Stimulated activated CD4-positive, alpha-beta T cell treated with anti-CD3 and anti-CD28 coated beads, Interleukin-1b, Interleukin-23, amount 100 ng/mL, for 4 hours (primary cell): ENCODE measurements around the gene KIR2DL4.
"Not testable (repeated sequence)": the region's sequence is repeated elsewhere in the genome, so short reads cannot be mapped to it uniquely, and the experiment has no call there.

Experiments
- DNase-seq, 2 donors: peaks; one replicate each; pipeline ENCODE4 v3.0.0-alpha.2; 2020; ENCODE audit warnings: low read depth in 2 of 2

KIR2DL4 gene

DNA sequence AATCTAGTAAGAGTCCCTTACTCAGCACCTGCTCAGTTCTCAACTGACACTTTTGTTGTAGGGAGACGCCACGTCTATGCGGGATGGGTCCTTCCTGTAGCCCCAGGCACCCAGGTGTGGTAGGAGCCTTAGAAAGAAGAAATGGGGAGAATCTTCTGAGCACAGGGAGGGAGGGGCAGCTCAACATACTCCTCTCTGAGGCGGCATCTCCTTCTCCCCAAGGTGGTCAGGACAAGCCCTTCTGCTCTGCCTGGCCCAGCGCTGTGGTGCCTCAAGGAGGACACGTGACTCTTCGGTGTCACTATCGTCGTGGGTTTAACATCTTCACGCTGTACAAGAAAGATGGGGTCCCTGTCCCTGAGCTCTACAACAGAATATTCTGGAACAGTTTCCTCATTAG is 1.2 kb downstream of the KIR2DL4 start:
- no peak for DNase-seq

DNA sequence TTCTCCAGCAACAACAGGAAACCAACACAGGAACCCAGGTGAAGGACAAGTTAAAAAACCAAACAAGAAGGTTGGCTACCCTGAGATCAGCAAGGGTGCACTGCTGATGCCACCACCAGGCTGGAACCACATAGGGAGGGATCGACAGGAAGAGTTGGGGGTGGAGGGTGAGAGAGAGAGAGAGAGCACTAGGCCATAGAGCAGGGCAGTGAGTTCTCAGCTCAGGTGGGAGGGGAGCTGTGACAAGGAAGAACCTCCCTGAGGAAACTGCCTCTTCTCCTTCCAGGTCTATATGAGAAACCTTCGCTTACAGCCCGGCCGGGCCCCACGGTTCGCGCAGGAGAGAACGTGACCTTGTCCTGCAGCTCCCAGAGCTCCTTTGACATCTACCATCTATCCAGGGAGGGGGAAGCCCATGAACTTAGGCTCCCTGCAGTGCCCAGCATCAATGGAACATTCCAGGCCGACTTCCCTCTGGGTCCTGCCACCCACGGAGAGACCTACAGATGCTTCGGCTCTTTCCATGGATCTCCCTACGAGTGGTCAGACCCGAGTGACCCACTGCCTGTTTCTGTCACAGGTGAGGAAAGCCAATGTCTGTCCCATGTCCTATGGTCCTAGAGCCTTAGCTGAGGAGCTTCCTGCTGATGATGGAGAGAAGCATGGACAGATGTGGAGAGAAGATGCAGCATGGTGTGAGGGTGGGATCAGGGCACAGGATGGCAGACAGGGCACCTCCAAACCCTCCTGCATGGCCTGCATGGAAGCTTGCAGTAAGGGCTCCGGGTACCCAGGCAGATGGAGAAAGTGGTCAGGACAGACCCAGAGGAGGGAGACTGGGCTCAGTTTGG is 2.5 kb downstream of the KIR2DL4 start:
- no peak for DNase-seq

DNA sequence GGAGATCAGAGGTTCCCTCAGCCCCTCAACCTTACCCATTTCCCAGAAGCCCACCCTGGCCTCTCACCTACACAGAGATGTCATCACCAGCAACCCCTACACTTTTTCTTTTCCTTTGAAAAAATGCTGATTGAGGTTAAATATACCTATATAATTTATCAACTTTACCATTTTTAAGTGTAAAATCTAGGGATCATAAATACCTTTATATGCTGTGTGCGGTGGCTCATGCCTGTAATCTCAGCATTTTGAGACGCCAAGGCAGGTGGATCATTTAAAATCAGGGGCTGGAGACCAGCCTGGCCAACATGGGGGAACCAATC is 3.1 kb downstream of the KIR2DL4 start:
- no peak for DNase-seq

DNA sequence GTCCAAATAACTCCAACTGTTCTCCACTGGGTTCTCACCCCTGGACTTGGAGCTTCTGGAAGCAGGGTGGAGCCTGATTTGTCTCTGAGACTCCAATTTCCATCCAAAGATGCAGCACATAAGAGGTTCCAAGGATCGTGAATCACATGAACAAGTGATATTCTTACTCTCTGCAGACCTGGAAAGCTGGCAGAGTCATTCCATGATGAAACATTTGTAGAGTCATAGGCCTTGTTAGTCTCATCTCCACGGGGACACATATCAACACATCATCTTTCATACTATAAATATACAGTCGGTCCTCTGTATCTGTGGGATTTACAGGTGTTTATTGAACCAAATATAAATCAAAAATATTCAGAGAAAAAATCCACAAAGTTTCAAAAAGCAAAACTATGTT is 11.2 kb downstream of the KIR2DL4 start:
- DNase-seq: not testable (repeated sequence)

DNA sequence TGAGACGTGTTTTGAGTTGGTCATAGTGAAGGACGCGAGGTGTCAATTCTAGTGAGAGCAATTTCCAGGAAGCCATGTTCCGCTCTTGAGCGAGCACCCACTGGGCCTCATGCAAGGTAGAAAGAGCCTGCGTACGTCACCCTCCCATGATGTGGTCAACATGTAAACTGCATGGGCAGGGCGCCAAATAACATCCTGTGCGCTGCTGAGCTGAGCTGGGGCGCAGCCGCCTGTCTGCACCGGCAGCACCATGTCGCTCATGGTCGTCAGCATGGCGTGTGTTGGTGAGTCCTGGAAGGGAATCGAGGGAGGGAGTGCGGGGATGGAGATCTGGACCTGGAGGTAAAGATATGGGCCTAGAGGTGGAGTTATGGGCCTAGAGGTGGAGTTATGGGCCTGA is 12.8 kb downstream of the KIR2DL4 start, which contains the start of gene KIR3DL1:
KIR3DL1 (plus strand) TSS at position 218 of the 400 bp plus-strand sequence.
- DNase-seq: not testable (repeated sequence)

DNA sequence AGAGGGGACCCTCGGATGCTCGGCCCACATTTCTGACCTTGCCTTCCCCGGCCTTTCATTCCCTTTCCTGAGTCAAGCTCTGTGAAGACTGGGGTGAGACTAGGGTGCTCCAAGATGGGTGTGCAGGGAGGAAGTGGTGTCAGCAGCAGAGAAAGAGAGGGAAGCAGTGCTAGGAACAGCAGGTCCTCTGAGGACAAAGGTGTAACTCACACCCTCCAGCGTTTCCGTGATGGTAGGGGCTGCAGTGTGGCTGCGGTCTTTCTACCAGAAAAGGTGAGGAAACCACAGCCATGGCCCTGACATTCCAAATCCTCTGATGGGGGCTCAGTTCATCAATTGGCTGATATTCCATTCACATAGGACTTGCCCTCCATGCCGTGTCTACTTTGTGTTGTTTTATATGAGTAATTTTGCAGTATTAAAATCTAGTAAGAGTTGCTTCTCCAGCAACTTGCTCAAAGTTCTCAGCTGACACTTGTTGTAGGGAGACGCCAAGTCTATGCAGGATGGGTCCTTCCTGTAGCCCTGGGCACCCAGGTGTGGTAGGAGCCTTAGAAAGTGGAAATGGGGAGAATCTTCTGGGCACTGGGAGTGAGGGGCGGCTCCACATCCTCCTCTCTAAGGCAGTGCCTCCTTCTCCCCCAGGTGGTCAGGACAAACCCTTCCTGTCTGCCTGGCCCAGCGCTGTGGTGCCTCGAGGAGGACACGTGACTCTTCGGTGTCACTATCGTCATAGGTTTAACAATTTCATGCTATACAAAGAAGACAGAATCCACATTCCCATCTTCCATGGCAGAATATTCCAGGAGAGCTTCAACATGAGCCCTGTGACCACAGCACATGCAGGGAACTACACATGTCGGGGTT is 14.5 kb downstream of the KIR2DL4 start:
- DNase-seq: no peak

DNA sequence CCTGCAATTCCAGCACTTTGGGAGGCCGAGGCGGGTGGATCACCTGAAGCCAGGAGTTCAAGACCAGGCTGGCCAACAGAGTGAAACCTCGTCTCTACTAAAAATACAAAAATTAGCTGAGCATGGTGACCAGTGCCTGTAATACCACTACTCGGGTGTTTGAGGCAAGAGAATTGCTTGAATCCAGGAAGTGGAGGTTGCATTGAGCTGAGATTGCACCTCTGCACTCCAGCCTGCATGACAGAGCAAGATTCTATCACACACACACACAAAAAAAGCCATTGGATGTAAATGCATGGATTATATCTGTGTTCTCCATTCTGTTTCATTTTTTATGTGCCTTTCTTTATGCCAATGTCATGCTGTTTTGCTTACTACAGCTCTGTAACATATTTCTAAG is 21.0 kb downstream of the KIR2DL4 start:
- DNase-seq: not testable (repeated sequence)

DNA sequence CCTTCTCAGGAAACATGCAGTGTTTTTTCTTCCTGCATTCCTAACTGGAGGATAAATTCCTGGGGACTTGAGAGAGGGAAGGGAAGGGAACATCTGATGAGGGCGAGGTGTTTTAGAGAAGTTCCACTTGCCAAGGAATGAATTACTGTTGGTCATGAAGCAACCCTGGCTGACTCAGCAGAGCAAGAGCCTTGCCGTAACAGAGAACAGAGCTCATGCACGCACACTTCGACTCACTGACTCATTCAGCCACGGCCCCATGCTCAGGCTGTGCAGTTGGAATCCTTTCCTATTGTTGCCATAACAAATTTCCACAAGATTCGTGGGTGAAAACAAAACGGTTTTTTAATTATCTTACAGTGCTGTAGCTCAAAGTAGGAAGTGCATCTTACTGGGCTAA is 21.9 kb downstream of the KIR2DL4 start:
- not testable (repeated sequence) for DNase-seq

DNA sequence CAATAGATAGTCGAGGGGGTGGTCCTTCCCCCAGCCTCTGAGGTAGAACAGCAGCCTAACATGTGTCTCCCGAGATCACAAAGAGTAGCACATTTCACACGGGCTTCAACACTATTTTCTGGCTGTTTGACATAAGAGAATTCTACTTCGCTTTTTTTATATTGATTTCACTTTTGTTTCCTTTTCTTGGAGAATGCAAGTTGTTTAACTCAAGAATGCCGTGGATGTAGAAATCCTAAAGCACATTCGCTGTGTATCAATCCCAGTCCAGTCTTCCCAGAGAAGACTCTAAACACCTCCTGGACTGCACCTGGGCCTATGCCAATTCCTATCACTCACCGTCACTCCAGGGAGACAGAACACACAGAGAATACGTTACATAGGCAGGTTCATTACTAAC is 24.7 kb downstream of the KIR2DL4 start:
- DNase-seq: not testable (repeated sequence)

DNA sequence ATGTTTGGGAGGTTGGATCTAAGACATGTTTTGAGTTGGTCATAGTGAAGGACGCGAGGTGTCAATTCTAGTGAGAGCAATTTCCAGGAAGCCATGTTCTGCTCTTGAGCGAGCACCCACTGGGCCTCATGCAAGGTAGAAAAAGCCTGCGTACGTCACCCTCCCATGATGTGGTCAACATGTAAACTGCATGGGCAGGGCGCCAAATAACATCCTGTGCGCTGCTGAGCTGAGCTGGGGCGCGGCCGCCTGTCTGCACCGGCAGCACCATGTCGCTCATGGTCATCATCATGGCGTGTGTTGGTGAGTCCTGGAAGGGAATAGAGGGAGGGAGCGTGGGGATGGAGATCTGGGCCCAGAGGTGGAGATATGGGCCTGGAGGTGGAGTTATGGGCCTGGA is 29.1 kb downstream of the KIR2DL4 start, which contains the start of gene KIR2DS4:
KIR2DS4 (plus strand) TSS at position 181 of the 400 bp plus-strand sequence.
- DNase-seq: not testable (repeated sequence)

DNA sequence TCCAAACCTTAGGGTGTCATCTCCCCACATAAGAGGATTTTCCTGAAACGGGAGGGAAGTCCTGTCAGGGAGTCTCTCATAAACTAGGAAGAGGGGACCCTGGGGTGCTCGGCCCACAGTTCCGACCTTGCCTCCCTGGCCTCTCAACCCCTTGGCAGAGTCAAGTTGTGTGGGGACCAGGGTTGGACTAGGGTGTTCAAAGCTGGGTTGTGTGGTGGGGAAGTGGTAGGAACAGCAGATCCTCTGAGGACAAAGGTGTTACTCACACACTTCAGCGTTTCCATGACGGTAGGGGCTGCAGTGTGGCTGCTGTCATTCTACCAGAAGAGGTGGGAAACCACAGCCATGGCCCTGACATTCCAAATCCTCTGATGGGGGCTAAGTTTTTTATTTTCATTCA is 31.7 kb downstream of the KIR2DL4 start:
- not testable (repeated sequence) for DNase-seq

DNA sequence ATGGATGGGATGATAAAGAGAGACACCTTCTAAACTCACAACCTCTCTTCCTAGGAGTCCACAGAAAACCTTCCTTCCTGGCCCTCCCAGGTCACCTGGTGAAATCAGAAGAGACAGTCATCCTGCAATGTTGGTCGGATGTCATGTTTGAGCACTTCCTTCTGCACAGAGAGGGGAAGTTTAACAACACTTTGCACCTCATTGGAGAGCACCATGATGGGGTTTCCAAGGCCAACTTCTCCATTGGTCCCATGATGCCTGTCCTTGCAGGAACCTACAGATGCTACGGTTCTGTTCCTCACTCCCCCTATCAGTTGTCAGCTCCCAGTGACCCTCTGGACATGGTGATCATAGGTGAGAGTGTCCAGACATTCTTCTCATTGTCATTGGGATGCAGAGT is 34.1 kb downstream of the KIR2DL4 start:
- not testable (repeated sequence) for DNase-seq

DNA sequence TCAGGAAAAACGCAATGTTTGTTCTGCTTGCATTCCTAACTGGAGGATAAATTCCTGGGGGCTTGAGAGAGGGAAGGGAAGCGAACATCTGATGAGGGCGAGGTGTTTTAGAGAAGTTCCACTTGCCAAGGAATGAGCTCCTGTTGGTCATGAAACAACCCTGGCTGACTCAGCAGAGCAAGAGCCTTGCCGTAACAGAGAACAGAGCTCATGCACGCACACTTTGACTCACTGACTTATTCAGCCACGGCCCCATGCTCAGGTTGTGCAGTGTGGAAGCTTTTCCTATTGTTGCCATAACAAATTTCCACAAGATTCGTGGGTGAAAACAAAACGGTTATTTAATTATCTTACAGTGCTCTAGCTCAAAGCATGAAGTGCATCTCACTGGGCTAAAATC is 39.8 kb downstream of the KIR2DL4 start:
- DNase-seq: not testable (repeated sequence)

DNA sequence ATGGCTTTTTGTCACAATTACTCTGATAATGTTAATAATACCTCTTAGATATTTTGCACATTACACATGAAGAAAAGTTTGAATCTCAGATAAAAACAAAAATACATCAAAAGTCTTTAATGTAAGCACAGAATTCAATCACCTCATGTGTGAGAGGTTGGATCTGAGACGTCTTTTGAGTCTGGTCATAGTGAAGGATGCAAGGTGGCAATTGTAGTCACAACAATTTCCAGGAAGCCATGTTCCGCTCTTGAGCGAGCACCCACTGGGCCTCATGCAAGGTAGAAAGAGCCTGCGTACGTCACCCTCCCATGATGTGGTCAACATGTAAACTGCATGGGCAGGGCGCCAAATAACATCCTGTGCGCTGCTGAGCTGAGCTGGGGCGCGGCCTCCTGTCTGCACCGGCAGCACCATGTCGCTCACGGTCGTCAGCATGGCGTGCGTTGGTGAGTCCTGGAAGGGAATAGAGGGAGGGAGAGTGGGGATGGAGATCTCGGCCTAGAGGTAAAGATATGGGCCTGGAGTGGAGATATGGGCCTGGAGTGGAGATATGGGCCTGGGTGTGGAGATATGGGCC is 46.7 kb downstream of the KIR2DL4 start, which contains the start of gene KIR3DL2:
KIR3DL2 (plus strand) TSS at position 383 of the 580 bp plus-strand sequence; CDS start at position 416, 33 bp downstream.
- DNase-seq: not testable (repeated sequence)

DNA sequence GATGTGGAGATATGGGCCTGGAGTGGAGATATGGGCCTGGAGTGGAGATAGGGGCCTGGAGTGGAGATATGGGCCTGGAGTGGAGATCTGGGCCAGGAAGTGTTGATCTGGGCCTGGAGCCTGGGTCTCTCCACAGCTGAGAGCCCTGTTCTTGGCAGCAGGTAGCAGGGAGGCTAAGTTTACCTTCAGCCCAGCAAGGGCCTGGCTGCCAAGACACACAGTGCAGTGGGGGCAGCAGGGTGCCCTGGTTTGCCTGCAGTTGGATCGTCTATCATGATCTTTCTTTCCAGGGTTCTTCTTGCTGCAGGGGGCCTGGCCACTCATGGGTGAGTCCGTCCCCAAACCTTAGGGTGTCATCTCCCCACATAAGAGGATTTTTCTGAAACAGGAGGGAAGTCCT is 47.5 kb downstream of the KIR2DL4 start:
- DNase-seq: no peak

DNA sequence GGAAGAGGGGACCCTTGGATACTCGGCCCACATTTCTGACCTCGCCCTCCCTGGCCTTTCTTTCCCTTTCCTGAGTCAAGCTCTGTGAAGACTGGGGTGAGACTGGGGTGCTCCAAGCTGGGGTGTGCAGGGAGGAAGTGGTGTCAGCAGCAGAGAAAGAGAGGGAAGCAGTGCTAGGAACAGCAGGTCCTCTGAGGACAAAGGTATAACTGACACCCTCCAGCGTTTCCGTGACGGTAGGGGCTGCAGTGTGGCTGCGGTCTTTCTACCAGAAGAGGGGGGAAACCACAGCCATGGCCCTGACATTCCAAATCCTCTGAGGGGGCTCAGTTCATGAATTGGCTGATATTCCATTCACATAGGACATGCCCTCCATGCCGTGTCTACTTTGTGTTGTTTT is 47.9 kb downstream of the KIR2DL4 start:
- no peak for DNase-seq

DNA sequence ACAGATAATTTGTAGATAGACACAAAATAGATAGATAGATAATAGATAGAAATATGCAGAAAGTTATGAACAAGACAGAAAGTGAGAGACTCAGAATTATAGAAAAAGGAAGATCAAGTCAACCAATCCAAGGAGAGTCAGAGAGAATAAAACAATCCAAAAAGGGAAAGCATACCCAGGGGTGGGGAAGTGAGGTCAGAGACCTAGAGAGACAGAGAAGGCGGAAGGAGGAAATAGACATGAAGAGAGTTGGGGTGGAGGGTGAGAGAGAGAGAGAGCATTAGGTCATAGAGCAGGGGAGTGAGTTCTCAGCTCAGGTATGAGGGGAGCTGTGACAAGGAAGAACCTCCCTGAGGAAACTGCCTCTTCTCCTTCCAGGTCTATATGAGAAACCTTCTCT is 51.8 kb downstream of the KIR2DL4 start:
- not testable (repeated sequence) for DNase-seq

DNA sequence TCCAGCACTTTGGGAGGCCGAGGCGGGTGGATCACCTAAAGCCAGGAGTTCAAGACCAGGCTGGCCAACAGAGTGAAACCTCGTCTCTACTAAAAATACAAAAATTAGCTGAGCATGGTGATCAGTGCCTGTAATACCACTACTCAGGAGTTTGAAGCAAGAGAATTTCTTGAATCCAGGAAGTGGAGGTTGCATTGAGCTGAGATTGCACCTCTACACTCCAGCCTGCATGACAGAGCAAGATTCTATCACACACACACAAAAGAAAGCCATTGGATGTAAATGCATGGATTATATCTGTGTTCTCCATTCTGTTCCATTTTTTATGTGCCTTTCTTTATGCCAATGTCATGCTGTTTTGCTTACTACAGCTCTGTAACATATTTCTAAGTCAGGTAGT is 55.1 kb downstream of the KIR2DL4 start:
- not testable (repeated sequence) for DNase-seq

DNA sequence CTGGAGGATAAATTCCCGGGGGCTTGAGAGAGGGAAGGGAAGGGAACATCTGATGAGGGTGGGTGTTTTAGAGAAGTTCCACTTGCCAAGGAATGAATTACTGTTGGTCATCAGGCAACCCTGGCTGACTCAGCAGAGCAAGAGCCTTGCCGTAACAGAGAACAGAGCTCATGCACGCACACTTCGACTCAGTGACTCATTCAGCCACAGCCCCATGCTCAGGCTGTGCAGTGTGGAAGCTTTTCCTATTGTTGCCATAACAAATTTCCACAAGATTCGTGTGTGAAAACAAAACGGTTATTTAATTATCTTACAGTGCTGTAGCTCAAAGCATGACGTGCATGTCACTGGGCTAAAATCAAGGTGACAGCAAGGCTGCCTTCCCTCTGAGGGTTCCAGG is 56.0 kb downstream of the KIR2DL4 start:
- DNase-seq: not testable (repeated sequence)

DNA sequence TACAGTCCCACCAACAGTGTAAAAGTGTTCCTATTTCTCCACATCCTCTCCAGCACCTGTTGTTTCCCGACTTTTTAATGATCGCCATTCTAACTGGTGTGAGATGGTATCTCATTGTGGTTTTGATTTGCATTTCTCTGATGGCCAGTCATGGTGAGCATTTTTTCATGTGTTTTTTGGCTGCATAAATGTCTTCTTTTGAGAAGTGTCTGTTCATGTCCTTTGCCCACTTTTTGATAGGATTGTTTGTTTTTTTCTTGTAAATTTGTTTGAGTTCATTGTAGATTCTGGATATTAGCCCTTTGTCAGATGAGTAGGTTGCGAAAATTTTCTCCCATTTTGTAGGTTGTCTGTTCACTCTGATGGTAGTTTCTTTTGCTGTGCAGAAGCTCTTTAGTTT is 60.0 kb downstream of the KIR2DL4 start:
- not testable (repeated sequence) for DNase-seq
